KOPT-K1 (cell line): ENCODE results near the gene CDH23.
A peak's percentile ranks its signal among the peaks of the same experiment; 100 is the strongest.

Experiments
- H3K27ac ChIP-seq: fragments of 200-600 bp; sonication (generic); 2 replicates; pipeline ENCODE4 v1.5.1; 2016; ENCODE audit warnings: antibody characterized with exemption, mild to moderate bottlenecking, low read depth, low read length; ENCODE audit not compliant: poor library complexity, severe bottlenecking
- H3K36me3 ChIP-seq: fragments of 200-600 bp; sonication (generic); 2 replicates; pipeline ENCODE4 v1.5.1; 2017; ENCODE audit warnings: antibody characterized with exemption, mild to moderate bottlenecking, low read length, moderate library complexity; ENCODE audit not compliant: insufficient read depth
- H3K9me3 ChIP-seq: fragments of 200-600 bp; sonication (generic); 2 replicates; pipeline ENCODE4 v1.5.1; 2017; ENCODE audit warnings: antibody characterized with exemption, low read length, mild to moderate bottlenecking; ENCODE audit not compliant: insufficient read depth, poor library complexity, severe bottlenecking

CDH23 gene

DNA sequence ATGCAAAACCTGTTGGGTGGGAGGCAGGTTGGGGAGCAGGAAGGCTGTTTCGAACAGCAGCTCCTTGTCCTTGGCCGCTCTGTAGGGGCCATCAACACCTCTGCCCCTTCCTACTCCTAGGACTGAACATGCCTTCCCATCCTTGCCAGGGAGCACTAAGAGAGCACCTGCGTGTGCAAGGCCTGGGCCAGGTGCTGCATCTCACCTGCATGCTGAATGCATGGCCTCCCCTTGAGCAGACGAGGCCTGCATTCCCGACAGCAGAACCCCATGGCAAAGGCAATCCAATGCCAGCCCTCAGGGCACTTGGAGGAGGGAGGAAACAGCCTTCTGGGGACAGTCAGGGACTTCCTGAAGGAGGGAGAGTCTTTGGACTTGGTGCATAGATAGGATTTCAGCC is 365.6 kb downstream of the CDH23 start:
- no peak overlapping the region for H3K27ac ChIP-seq
- H3K9me3 ChIP-seq = no peaks in the 10 kb centered on the region
- H3K36me3 ChIP-seq = peaks cover 52% of the 10 kb centered on the region

DNA sequence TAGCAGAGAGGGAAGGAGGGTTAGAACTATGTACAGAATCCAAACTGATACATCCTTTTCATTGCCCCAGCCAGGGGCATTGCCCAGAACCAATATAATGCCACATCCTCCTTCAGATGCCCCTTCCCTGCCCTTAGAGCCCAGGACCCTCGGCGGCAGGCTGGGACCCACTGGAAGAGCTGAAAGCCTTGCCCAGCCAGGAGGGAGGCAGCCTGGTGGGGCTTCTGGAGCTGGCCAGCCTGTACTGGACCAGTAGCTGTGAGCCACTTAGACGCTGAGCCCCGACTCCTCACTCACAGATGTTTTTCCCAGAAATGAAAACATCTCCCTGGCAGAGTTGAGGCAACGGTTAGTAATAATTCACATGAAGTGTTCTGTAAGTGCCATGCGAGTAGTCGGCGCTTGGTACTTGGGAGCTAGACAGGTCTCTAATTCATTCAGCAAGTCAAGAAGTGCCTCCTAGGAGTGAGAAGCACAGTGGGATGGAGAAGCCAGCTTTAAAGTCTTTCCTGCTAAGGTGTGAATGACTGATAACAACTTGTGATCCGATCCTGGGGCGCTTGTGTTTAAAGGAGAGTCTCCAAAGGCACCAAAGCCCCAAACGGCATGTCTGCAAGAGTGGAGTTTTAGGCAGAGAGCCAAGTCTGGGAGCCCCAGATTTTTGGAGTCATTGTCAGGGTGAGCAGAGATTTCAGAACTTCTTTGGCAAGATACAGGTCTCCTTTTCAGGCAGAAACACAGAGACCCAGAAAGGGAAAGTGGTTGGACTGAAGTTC is 366.8 kb downstream of the CDH23 start:
- Histone ChIP-seq H3K36me3 (peaks cover 58% of the 10 kb centered on the region), H3K27ac (no peak overlapping the region)

DNA sequence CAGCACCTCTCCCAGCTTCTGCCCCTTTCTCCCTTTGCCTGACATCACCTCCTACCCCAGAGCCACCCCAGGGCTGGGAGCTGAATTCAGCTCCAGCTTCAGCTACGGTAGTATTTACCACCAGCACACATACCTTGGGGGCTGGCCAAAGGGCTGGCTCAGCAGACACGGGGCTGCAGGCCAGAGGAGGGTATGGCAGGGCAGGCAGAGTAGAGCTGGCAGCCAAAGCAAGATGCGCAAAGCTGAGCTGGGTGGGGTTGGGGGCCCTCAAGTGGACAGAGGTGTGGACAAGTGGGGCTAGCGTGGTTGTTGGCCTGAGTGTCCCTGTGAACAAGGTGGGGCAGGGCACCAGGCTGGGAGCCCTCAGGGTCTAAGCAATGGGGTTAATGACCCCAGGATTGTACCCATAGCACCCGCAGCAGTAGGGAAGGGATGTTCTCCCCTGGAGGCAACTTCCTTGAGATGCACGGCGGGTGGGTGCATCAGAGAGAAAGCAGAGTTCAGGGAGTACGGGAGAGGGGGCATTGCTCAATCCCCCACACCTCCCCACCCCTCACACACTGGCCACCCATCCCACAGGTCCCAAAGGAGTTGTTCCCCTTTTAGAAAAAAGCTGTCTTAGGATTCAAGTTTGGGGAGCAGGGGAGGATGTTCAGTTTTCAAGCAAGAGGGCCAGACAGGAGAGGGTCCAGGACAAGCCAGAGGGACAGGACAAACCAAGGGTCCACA is 368.6 kb downstream of the CDH23 start:
- Histone ChIP-seq H3K9me3 (no peaks in the 10 kb centered on the region), H3K27ac (peak overlapping the region; percentile 3), H3K36me3 (peaks cover 57% of the 10 kb centered on the region)

More for the DNA sequence above, 366.8 kb downstream of the CDH23 start:
- H3K9me3 ChIP-seq = no peaks in the 10 kb centered on the region

DNA sequence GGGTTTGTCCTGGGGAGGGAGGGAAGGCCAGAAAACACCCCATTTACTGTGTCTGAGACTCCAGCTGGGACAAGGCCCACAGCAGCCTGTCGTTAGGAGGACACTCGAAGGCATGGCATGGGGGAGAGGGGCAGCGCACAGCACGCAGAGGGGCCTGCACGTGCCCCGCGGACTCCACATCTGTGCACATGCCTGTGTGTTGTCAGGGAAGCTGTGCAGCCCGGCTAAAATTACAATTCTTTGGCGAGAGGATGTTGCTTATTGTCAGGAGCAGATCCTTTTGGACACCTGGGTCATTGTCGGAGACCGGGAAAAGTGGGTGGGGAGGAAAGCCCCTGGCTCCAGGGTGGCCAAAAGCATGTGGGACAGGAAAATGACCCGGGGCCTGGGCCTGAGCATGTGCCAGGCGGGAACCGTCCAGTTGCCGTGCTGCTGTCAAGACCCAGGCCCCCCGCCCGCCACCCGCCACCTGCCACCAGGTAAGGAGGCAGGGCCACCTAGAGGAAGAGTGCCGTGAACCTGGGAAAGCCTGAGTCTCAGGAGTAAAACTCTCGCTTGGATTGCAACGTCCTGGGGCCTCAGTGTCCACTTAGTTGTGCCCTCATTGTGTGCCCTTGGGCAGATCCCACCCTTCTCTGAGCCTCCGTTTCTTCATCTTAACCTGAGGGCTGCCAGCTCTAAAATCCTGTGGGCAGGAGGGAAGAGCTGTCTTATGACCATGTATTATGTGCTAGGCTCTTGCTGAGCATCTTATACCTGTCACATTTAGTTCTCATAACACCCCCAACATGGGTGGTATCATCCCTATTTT is 369.4 kb downstream of the CDH23 start:
- peaks cover 50% of the 10 kb centered on the region for H3K36me3 ChIP-seq
- H3K27ac ChIP-seq = no peak overlapping the region
- H3K9me3 ChIP-seq = no peaks in the 10 kb centered on the region

DNA sequence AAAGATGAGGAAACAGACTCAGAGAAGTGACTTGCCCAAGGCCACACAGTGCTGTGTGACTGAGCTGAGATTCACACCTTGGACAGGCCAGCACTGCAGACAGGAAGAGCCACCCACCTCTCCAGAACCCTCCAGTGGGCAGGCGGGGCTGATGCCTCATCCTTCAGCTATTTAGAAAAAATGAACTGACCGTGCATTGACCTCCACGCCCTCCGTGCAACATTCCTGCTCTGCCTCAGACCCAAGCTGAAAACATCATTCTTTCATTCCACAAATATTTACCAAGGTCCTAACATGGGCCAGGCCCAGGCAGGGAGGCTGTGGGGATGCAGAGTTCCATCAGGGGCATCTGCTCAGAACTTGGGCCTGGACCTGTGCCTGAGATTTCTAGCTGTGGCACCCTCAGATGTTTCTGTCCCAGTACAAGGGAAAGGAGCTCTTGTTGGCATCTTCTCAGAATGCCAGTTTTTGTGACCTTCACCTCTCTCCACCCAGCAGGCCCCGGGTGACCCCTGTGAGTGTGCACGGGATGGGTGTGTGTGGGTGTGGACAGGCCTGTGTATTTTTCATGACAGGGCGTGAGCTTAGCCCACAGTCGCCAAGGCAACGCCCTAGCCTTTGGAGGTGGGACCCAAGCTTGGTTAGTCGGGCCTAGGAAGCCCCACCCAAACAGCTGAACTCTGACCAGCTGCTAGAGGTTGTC is 370.1 kb downstream of the CDH23 start:
- Histone ChIP-seq H3K27ac (no peak overlapping the region), H3K36me3 (peaks cover 42% of the 10 kb centered on the region), H3K9me3 (no peaks in the 10 kb centered on the region)

DNA sequence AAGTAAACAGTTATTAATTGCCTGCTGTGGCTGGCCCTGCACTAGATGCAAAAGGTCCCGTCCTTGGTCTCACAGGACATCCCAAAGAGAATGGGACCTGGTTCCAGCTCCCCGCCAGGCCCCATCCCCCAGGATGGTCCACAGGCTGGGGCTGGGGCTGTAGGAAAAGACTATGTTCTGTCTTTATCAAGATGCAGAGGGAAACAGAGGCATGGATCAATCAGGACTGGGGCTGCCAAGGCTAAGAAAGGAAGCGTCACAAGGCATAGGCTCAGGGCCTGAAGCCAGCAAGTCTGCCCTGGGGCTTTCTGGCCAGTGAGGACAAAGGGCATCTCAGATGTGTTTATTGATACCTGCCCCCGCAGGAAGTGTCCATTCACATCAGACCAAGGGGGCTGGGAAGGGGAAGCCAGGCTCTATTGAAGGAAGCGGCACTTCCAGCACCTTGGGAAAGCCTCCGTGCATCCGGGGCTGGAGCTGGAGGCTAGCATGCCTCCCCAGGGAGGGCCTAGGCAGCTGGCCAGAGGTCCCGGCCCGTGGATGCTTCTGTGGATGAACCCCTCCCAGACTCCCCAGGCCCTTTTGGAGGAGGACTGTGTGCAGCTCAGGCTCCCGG is 370.8 kb downstream of the CDH23 start:
- H3K27ac ChIP-seq = no peak overlapping the region
- H3K9me3 ChIP-seq = no peaks in the 10 kb centered on the region
- H3K36me3 ChIP-seq = peaks cover 36% of the 10 kb centered on the region

DNA sequence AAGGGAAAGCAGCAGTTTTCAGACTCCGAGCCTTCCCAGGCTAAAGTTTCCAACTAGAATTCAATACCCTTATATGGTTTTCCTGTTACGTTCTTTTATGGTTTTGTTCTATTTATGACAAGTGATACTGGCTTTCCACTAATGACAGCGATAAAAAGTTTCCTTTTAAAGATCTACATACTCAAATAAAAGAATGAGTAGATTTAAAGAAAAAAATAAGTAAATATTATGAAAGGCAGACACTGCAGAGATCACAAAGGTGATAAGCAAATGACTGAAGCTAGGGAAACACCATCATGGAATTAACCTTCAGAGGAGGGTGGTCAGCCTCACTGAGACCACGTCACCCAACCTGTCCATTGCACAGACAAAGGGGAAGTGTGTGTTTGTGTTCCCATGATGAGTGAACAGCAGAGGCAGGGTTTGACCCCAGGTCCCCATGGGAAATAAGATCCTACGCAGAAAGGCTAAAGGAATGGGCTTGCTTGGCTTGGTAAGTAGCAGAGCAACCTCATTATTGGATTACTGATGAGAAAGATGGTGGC is 372.6 kb downstream of the CDH23 start:
- peak overlapping the region; percentile 95 for H3K27ac ChIP-seq
- H3K36me3 ChIP-seq = peaks cover 24% of the 10 kb centered on the region; the same call in 1 of the 2 replicates
- H3K9me3 ChIP-seq = no peaks in the 10 kb centered on the region

DNA sequence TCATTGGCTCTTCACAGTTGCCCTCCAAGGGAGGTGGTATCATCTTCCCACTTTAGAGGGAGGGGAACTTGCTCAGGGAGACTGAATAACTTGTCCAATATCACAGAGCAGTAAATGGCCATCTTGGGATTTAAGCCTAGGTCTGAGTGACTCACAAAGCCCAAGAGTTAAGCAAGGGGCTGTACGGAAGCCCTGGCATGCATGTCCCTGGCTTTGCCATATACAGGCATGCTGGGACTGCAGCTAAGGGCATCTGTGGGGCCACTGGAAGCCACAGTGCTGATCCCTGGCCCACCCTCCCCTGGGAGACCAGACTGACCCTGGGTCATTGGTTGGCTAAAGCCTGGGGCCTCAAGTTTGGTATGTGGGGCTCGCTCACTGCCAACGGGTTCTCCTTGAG is 373.5 kb downstream of the CDH23 start:
- peak overlapping the region; percentile 95 for H3K27ac ChIP-seq
- no peaks in the 10 kb centered on the region for H3K9me3 ChIP-seq

DNA sequence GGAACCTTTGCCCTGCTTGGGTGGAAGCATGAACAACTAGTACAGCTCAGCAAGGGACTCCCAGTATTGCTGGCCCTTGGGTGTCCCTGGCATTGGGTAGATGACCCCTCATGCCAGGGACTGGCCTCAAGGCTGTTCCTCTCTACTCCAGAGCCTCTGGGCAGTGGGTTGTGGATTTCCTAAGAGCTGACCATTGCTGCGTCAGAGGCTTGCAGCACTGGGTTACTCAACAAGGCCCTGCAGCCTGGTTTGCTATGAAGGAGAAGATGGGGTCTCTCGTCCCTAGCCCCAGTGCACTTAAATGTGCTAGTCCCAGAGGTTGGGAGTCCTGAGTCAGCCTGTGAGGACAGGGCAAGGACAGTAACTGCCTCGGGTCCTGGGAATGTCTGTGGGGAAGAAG is 374.1 kb downstream of the CDH23 start:
- Histone ChIP-seq H3K9me3 (no peaks in the 10 kb centered on the region), H3K27ac (peak overlapping the region; percentile 95), H3K36me3 (peaks cover 13% of the 10 kb centered on the region; the same call in 1 of the 2 replicates)

More for the DNA sequence above, 373.5 kb downstream of the CDH23 start:
- peaks cover 16% of the 10 kb centered on the region; the same call in 1 of the 2 replicates for H3K36me3 ChIP-seq

DNA sequence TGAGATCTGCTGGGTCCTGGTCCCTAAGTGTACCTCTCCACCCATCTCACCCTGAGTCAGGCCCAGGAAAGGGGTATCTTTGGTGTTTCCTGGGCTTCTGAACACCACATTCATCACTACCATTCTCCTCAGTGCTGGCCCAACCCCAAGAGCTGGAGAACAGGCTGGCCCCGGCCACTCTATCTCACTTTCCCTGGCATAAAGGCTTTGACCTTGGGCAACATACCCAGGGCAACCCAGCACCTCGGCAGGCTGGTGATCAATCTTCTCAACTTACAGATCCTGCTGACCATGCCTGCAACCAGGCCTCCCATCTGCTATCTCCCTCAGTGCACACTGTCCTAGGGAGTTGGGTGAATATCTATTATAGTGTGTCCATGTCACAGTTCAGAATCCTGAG is 374.5 kb downstream of the CDH23 start:
- Histone ChIP-seq H3K9me3 (no peaks in the 10 kb centered on the region), H3K27ac (peak overlapping the region; percentile 95)

DNA sequence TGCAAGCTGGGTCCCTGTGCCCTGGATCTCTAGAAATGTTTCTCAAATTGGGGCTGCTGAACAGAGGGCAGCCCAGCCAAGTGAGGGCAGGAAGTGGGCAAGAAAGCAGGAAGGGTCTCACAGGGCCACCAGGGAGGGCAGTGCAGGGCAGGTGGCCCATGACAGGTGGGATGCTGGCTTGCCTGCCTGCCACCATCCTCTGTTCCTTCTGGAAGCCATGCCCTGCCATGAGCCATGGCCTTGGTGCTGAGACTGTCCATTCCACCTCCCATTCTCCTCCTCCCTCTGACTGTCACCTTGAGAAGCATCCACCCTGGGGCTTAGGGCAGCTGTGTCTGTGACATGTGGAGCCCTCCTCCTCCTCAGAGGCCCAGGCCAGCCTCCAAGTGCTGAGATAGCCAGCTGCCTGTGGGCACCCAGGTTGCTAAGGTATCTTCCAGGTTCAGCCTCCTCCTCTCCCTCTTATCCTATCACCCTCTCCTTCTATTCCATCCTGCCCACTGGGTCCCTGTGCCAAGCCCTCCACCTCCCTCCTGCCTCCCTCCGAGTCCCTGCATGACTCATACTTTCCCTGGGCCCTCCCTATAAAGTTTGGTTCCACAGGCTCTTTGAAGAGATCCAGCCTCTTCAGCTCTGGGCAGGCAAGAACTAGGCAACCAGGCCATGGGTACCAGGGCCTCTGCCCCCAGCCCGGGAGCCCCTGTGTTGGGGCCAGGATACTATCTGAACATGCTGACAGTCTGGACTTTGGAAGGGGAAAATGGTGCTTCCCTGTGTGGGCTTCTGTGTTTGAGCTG is 375.3 kb downstream of the CDH23 start:
- no peaks in the 10 kb centered on the region for H3K9me3 ChIP-seq
- peak overlapping the region; percentile 95 for H3K27ac ChIP-seq
- H3K36me3 ChIP-seq = peaks cover 9% of the 10 kb centered on the region; the same call in 1 of the 2 replicates

More for the DNA sequence above, 374.5 kb downstream of the CDH23 start:
- peaks cover 13% of the 10 kb centered on the region; the same call in 1 of the 2 replicates for H3K36me3 ChIP-seq

DNA sequence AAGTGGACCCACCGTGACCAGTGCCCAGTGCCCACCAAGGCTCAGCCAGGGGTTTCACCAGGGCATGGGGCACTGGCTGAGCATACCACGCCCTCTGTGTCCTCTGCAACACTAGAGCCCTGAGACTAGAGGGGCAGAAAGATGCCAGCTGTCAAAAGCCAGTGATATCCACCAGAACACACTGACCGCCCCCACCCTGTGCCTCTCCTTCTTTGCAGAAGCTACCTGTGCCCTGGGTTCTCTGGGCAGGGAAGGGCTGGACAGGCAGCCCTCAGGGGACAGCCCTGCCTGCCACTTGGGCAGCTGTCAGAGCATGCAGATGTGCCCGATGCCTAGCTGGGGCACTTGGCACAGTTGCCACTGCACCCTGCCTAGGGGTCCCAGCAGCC is 376.1 kb downstream of the CDH23 start:
- peaks cover under 1% of the 10 kb centered on the region; the same call in 1 of the 2 replicates for H3K36me3 ChIP-seq
- H3K9me3 ChIP-seq = no peaks in the 10 kb centered on the region
- peak overlapping the region; percentile 95 for H3K27ac ChIP-seq

DNA sequence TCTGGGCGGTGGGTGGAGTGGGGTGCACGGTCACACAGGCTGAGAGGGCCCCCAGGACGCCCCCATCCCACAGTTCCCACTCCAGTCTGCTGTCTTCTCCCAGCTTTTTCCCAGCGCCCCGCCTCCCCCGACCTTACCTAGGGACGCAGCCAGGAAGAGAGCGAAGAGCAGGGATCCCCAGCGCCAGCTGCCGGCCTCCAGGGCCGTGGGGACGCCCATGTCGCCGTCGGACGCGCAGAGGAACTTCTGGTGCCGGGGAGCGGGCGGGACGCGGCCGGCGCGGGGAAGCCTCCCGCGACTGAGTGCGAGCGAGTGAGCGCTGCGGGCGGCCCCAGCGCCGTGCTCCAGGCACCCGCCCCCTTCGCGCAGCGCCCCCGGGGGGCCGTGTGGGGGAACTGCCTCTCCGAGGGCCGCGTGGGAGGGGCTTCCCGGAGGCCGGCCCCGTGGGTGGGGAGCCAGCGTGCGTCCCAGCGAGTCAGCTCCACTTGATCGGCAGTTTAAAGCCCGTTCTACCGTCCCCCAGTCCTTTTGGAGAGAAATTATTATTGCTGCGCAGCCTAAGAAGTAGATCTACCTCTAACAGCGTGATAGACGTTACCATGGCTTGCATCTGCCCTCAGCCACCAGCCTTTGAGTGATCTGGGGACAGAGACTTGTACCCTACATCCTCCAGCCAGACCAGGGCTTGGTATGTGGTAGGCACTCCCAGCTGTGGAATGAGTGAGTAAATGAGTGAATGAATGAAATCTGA is 376.7 kb downstream of the CDH23 start, which contains the start of gene VSIR:
TSS of gene VSIR (minus strand) at position 300 of the 751 bp plus-strand sequence. CDS start at position 219, 81 bp downstream.
- Histone ChIP-seq H3K27ac (peak within 1 kb of the TSS; percentile 95), H3K9me3 (no peaks in the 10 kb centered on the region), H3K36me3 (no peaks in the 10 kb centered on the region)
